ENCODE measurements around the gene CABYR. TPM values are rescaled to one million over a fixed set of nuclear protein-coding genes. Genes with fewer than 3 reads are reported as not detected.

CABYR gene, protein sequence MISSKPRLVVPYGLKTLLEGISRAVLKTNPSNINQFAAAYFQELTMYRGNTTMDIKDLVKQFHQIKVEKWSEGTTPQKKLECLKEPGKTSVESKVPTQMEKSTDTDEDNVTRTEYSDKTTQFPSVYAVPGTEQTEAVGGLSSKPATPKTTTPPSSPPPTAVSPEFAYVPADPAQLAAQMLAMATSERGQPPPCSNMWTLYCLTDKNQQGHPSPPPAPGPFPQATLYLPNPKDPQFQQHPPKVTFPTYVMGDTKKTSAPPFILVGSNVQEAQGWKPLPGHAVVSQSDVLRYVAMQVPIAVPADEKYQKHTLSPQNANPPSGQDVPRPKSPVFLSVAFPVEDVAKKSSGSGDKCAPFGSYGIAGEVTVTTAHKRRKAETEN
- 1 to 10 TPM; 2.1 to 3.3 TPM for total RNA-seq
- polyA plus RNA-seq = under 1 TPM in 2 of 3 donors, not detected in 1; 0.28 to 0.46 TPM
- total RNA-seq = 0.42 to 2.4 (median 1.2) reads per million in 6 experiments

- Mint-ChIP-seq H3K4me3 (peak within 1 kb of the TSS; percentile 87 to 97 (median 92)), H3K27me3 (peaks cover 4 to 15% (median 9%) of the 10 kb centered on the region in 5 donors), H3K27ac (peak within 1 kb of the TSS; percentile 59 to 95 (median 86)), H3K9me3 (peaks cover 0 to 3% (median 0%) of the 10 kb centered on the region in 9 donors), H3K4me1 (peaks cover 9 to 27% (median 22%) of the 10 kb centered on the region in 4 donors), H3K36me3 (peaks cover 0 to 9% (median 2%) of the 10 kb centered on the region in 3 donors)
- POLR2A ChIA-PET = interaction anchor here (0.5 to 1.1 kb wide), 5 partner anchors 11 to 686 kb away, joined by 3 to 4 read pairs (median 3); partner anchors contain the start of gene RIOK3
- ATAC-seq (peak; percentile 95 to 97), DNase-seq (peak; percentile 60 to 87 (median 76))
Observed at GRCh38 chr18:24138789-24139616, at the start of gene CABYR. Gene CABYR (plus strand): TSS chr18:24139062. CDS start chr18:24143115, 4,053 bp downstream.

DNA sequence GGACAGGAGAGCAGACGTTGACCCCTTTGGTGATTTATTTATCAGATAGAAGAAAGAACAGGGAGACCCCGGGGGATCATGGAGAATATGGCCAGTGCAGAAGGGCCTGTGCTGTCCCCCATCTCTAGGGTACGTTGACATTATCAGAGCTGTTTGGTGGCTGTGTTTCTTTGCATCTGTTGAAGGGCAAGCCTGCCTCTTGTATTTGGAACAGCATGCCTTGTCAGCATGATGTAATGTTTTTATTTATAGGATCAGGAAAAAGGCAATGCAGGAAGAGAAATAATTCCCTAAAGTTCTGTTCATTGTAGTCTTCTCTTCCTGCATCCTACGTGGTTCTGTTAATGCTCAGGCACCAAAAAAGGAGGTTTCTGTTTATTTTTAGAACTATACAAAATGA lies 49.8 kb upstream of the CABYR start:
- H3K27me3 Mint-ChIP-seq = no peaks in the 10 kb centered on the region
- H3K36me3 Mint-ChIP-seq = peaks cover 5 to 76% (median 46%) of the 10 kb centered on the region in 3 donors
- H3K9me3 Mint-ChIP-seq = peaks cover 0 to 2% (median 0%) of the 10 kb centered on the region in 9 donors
- H3K27ac Mint-ChIP-seq = no peak overlapping the region
- ATAC-seq = no peak
- H3K4me3 Mint-ChIP-seq = no peak overlapping the region
- POLR2A ChIA-PET = interaction anchor here (0.6 kb wide), 1 partner anchor 13 kb away, joined by 3 read pairs; no protein-coding TSS in a partner anchor
- no peak for DNase-seq
- H3K4me1 Mint-ChIP-seq = peaks cover 12 to 18% (median 15%) of the 10 kb centered on the region in 4 donors

DNA sequence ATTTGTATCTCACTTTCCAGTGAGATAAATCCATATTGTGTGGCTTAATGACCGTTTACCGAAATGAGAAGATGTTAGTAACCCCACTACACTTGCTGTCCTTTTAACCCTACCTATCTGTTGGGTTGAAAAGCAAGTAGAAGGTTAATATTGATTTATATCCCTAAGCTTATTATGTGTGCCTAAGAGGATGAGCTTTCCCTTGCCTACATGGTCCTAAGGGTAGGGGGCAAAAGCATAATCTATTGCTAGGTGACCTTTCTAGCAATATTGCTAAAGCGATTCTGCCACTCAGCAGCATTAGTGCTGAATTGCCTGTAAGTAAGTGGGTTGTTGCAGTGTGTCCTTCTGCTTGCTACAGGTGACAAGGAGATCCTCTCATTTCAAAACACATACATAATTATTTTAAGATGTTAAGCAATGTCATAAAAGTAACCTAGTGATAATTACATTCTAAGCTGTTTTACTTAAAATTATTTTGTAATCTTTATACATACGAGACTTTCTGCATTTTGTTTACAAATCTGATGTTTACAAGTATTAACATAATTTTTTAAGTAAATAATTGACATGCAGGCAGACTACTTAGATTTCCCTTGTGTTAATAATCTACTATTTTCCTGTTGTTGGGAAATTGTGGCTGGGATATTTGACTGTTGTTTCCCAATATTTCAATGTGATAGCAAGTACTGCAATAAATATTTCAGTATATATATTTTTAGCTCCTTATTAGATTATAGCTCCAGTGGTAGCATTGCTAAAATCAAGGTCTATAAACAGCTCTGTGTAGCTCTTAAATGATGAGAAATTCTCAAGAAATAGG lies 49.1 kb upstream of the CABYR start:
- Mint-ChIP-seq H3K4me1 (peaks cover 14 to 25% (median 21%) of the 10 kb centered on the region in 4 donors), H3K36me3 (peaks cover 11 to 79% (median 53%) of the 10 kb centered on the region in 3 donors), H3K4me3 (no peak overlapping the region), H3K9me3 (peaks cover 0 to 3% (median 0%) of the 10 kb centered on the region in 9 donors), H3K27me3 (no peaks in the 10 kb centered on the region), H3K27ac (no peak overlapping the region)
- no peak for ATAC-seq
- POLR2A ChIA-PET = interaction anchor here (0.6 kb wide), 1 partner anchor 14 kb away, joined by 3 read pairs; no protein-coding TSS in a partner anchor
- DNase-seq = no peak

- H3K4me1 Mint-ChIP-seq = peaks cover 16 to 30% (median 24%) of the 10 kb centered on the region in 4 donors
Observed at GRCh38 chr18:24090876-24091275, 48.0 kb upstream of the CABYR start.

DNA sequence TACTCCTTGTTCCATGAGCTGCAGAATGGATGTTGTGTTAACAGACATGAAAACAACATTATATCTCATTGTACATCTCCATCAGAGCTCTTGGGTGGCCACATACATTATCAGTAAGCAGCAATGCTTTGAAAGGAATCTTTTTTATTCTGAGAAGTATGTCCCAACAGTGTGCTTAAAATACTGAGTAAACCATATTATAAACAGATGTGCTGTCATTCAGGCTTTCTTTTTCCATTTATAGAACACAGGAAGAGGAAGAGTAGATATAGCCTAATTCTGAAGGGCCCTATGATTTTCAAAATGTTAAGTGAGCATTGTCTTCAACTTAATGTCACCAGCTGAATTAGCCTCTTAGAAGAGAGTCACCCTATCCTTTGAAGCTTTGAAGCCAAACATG lies 44.3 kb upstream of the CABYR start:
- peaks cover 0 to 10% (median 0%) of the 10 kb centered on the region in 9 donors for H3K9me3 Mint-ChIP-seq
- peaks cover 14 to 75% (median 53%) of the 10 kb centered on the region in 3 donors for H3K36me3 Mint-ChIP-seq
- DNase-seq = no peak
- peaks cover 6 to 30% (median 19%) of the 10 kb centered on the region in 4 donors for H3K4me1 Mint-ChIP-seq
- ATAC-seq = no peak
- no peaks in the 10 kb centered on the region for H3K27me3 Mint-ChIP-seq
- peak overlapping the region in 1 of 10 donors; percentile 11 for H3K4me3 Mint-ChIP-seq
- H3K27ac Mint-ChIP-seq = peak overlapping the region in 1 of 10 donors; percentile 70
- POLR2A ChIA-PET = interaction anchor here (1.0 kb wide), 1 partner anchor 79 kb away, joined by 3 read pairs; no protein-coding TSS in a partner anchor

More at GRCh38 chr18:24090876-24091275, 48.0 kb upstream of the CABYR start:
- Mint-ChIP-seq H3K9me3 (peaks cover 0 to 3% (median 0%) of the 10 kb centered on the region in 9 donors), H3K27ac (no peak overlapping the region), H3K36me3 (peaks cover 12 to 79% (median 57%) of the 10 kb centered on the region in 3 donors), H3K27me3 (no peaks in the 10 kb centered on the region), H3K4me3 (no peak overlapping the region)
- POLR2A ChIA-PET = no interaction called here
- DNase-seq (no peak), ATAC-seq (no peak)

DNA sequence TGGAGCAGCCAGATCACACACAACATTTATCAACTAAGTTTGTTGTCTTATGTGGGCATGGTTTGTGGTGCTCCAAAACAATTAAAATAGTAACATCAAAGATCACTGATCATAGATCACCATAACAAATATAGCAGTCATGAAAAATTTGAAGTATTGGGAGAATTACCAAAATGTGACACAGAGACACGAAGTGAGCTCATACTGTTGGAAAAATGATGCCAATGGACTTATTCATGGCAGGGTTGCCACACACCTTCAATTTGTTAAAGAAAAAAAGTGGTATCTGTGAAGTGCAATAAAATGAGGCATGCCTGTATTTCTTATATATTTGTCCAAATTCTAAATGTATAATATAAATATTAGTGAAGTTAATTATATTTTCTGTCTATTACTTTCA lies 42.9 kb upstream of the CABYR start:
- DNase-seq (no peak), ATAC-seq (no peak)
- Mint-ChIP-seq H3K9me3 (peaks cover 0 to 10% (median 0%) of the 10 kb centered on the region in 9 donors), H3K4me3 (no peak overlapping the region), H3K36me3 (peaks cover 14 to 81% (median 49%) of the 10 kb centered on the region in 3 donors), H3K4me1 (peaks cover 10 to 30% (median 23%) of the 10 kb centered on the region in 4 donors), H3K27ac (no peak overlapping the region), H3K27me3 (no peaks in the 10 kb centered on the region)
- POLR2A ChIA-PET = no interaction called here

DNA sequence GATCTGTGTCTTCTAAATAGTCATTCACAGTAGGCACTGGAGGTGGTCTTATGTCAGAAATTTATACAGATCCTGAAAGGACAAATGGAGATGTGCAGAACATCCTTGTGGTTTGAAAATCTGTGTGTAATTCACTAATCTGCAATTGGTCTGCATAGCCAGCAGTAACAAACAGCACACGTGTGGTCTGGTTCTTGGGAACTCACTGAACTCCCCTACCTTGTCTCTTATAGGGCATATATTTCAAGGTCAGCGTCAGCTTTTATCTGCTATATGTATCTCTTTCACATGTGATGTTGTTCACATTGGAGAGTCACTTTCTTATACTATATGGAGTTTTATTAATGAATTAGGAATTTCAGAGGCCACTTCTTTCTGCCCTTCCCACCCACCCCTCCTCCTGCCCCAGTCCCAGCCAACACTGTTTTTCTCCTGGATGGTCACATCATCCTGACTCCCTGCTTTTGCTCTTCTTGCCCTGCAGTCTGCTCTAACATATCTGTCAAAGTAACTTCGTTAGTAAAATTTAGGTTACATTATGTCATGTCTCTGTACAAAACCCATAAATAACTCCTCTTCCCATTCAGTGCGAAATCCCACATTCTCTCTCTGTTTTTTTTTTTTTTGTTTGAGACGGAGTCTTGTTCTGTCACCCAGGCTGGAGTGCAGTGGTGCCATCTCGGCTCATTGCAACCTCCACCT lies 35.4 kb upstream of the CABYR start:
- no peak overlapping the region for H3K4me3 Mint-ChIP-seq
- H3K9me3 Mint-ChIP-seq = no peaks in the 10 kb centered on the region
- ATAC-seq (no peak), DNase-seq (no peak)
- no peaks in the 10 kb centered on the region for H3K27me3 Mint-ChIP-seq
- peaks cover 9 to 42% (median 20%) of the 10 kb centered on the region in 4 donors for H3K4me1 Mint-ChIP-seq
- POLR2A ChIA-PET = interaction anchor here (0.7 kb wide), 1 partner anchor 515 kb away, joined by 4 read pairs; no protein-coding TSS in a partner anchor
- peak overlapping the region in 2 of 10 donors; percentile 33 to 88 for H3K27ac Mint-ChIP-seq
- peaks cover 5 to 63% (median 8%) of the 10 kb centered on the region in 3 donors for H3K36me3 Mint-ChIP-seq

GRCh38 chr18:24104486-24104885 lies 34.4 kb upstream of the CABYR start:
- DNase-seq (no peak), ATAC-seq (no peak)
- H3K27me3 Mint-ChIP-seq = no peaks in the 10 kb centered on the region
- POLR2A ChIA-PET = interaction anchor here (0.7 kb wide), 1 partner anchor 516 kb away, joined by 4 read pairs; no protein-coding TSS in a partner anchor
- H3K4me1 Mint-ChIP-seq = peaks cover 9 to 42% (median 20%) of the 10 kb centered on the region in 4 donors
- no peak overlapping the region for H3K4me3 Mint-ChIP-seq
- no peaks in the 10 kb centered on the region for H3K9me3 Mint-ChIP-seq
- H3K27ac Mint-ChIP-seq = peak overlapping the region in 7 of 10 donors; percentile 5 to 88 (median 43)
- H3K36me3 Mint-ChIP-seq = peaks cover 5 to 58% (median 8%) of the 10 kb centered on the region in 3 donors

DNA sequence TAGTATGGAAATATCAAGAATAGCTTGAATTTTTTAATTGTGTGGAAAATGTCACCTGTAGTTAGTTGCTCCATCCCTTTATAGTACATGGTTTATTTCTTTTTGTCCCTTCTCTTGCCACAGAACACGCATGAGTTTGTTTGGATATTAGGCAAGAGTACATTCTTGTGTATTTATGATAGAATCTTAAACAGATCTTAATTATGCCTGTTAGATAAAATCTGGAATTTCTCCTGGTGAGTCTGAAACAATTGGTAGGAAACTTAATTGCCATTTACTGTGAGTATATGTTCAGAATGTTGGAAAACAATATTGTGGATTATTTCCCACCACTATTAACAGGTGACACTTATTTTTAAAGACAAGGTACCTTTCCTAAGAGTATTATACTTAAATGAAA lies 30.2 kb upstream of the CABYR start:
- no peak for ATAC-seq
- POLR2A ChIA-PET = no interaction called here
- peaks cover 11 to 37% (median 15%) of the 10 kb centered on the region in 4 donors for H3K4me1 Mint-ChIP-seq
- no peak for DNase-seq
- no peaks in the 10 kb centered on the region for H3K9me3 Mint-ChIP-seq
- H3K27me3 Mint-ChIP-seq = no peaks in the 10 kb centered on the region
- peak overlapping the region in 2 of 10 donors; percentile 7 to 31 for H3K27ac Mint-ChIP-seq
- H3K4me3 Mint-ChIP-seq = no peak overlapping the region
- peaks cover 0 to 45% (median 2%) of the 10 kb centered on the region in 3 donors for H3K36me3 Mint-ChIP-seq

GRCh38 chr18:24111936-24112335 lies 26.9 kb upstream of the CABYR start:
- DNase-seq (no peak), ATAC-seq (no peak)
- Mint-ChIP-seq H3K9me3 (no peaks in the 10 kb centered on the region), H3K27ac (peak overlapping the region in 5 of 10 donors; percentile 3 to 85 (median 54)), H3K4me3 (no peak overlapping the region), H3K36me3 (peaks cover 0 to 57% (median 0%) of the 10 kb centered on the region in 3 donors), H3K27me3 (no peaks in the 10 kb centered on the region), H3K4me1 (peaks cover 20 to 39% (median 27%) of the 10 kb centered on the region in 4 donors)
- POLR2A ChIA-PET = no interaction called here

DNA sequence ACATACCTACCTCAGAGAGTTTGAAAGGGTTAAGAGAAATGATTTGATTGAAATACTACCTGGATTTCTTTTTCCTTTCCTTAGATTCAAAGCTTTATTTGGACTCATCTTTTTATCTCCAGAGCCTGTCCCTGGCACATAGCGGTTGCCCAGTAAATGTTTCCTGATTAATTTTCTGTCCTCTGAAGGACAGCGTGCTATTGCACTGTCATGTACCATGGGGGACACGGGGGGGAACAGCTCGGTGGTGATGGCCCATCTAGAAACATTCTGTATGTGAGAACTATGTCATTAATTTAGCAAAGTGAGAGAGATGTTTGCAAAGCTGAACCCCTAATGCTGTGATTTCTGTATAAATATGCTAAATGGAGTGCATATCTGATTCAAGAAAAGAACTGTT lies 26.4 kb upstream of the CABYR start:
- Mint-ChIP-seq H3K4me3 (no peak overlapping the region), H3K9me3 (no peaks in the 10 kb centered on the region), H3K4me1 (peaks cover 15 to 34% (median 26%) of the 10 kb centered on the region in 4 donors), H3K27ac (peak overlapping the region in 6 of 10 donors; percentile 34 to 85 (median 49)), H3K27me3 (no peaks in the 10 kb centered on the region), H3K36me3 (peaks cover 0 to 56% (median 0%) of the 10 kb centered on the region in 3 donors)
- no peak for DNase-seq
- POLR2A ChIA-PET = no interaction called here
- no peak for ATAC-seq
